IMR-90 (cell line): ENCODE measurements around the gene MTLN. TPM values are rescaled to one million over a fixed set of nuclear protein-coding genes. Genes with fewer than 3 reads are reported as not detected.
"Not testable (repeated sequence)": the region's sequence is repeated elsewhere in the genome, so short reads cannot be mapped to it uniquely, and the experiment has no call there.

Source experiments
- ATAC-seq: fragments of 200-7000 bp; cut with Tn5 transposase; 2 replicates; pipeline ENCODE4 v1.9.1; 2020; ENCODE audit warnings: low read depth, mild to moderate bottlenecking, moderate library complexity
- BruUV-seq: library from RNA; stranded (reverse); fragments of 400-500 nt; replicated peaks from 2 replicates; lab custom pipeline; 2021; lab: Mats Ljungman, UMichigan
- CTCF ChIA-PET: fragments of 300-600 bp; formaldehyde crosslinking; extraction: SDS; loops from one replicate; lab custom pipeline; 2021; ENCODE audit warnings: antibody characterized with exemption; lab: Yijun Ruan, JAX
- POLR2A ChIA-PET: fragments of 300-600 bp; sonication (Branson Sonifier 250); formaldehyde crosslinking; loops from one replicate; lab custom pipeline; 2022; ENCODE audit warnings: antibody characterized with exemption; ENCODE audit not compliant: unreplicated experiment; lab: Charles Lee
- DNase-seq: peaks from one replicate; pipeline ENCODE4 v3.0.0; 2013
- H2AFZ ChIP-seq: replicated peaks from 2 replicates; pipeline ENCODE3; 2013; ENCODE audit warnings: low read length, mild to moderate bottlenecking; ENCODE audit not compliant: poor library complexity
- H2AK5ac ChIP-seq: 2 replicates; pipeline ENCODE4 v1.6.1; 2013; ENCODE audit warnings: low read depth, low read length, inconsistent platforms
- H2AK9ac ChIP-seq: replicated peaks from 2 replicates; pipeline ENCODE3; 2013; ENCODE audit warnings: mild to moderate bottlenecking, low read depth, low read length, moderate library complexity; ENCODE audit not compliant: poor library complexity
- H2BK120ac ChIP-seq: 2 replicates; pipeline ENCODE4 v1.6.1; 2013; ENCODE audit warnings: low read depth, low read length, inconsistent platforms
- H2BK15ac ChIP-seq: 3 replicates; pipeline ENCODE4 v1.6.1; 2013; ENCODE audit warnings: low read depth, low read length, inconsistent platforms
- H2BK20ac ChIP-seq: 2 replicates; pipeline ENCODE4 v1.6.1; 2013; ENCODE audit warnings: low read depth, mild to moderate bottlenecking, inconsistent platforms, low read length, moderate library complexity
- H2BK5ac ChIP-seq: 2 replicates; pipeline ENCODE4 v1.6.1; 2013; ENCODE audit warnings: mild to moderate bottlenecking, low read depth, low read length, inconsistent platforms; ENCODE audit not compliant: poor library complexity, severe bottlenecking
- H3K14ac ChIP-seq: replicated peaks from 2 replicates; pipeline ENCODE4 v1.6.1; 2013; ENCODE audit warnings: low read depth, low read length, inconsistent platforms
- H3K18ac ChIP-seq: 2 replicates; pipeline ENCODE4 v1.6.1; 2013; ENCODE audit warnings: low read depth, low read length, control low read depth
- H3K23ac ChIP-seq: 2 replicates; pipeline ENCODE4 v1.6.1; 2013; ENCODE audit warnings: low read depth, low read length, inconsistent platforms
- H3K27ac ChIP-seq: 2 replicates; pipeline ENCODE4 v1.5.1; 2013; ENCODE audit warnings: mild to moderate bottlenecking, control low read depth, low read length; ENCODE audit not compliant: insufficient read depth
- H3K27me3 ChIP-seq: 2 replicates; pipeline ENCODE4 v1.6.1; 2013; ENCODE audit warnings: low read length; ENCODE audit not compliant: control insufficient read depth, insufficient read depth
- H3K36me3 ChIP-seq: 2 replicates; pipeline ENCODE4 v1.6.1; 2013; ENCODE audit warnings: low read length, mixed read lengths; ENCODE audit not compliant: control insufficient read depth, insufficient read depth
- H3K4ac ChIP-seq: 2 replicates; pipeline ENCODE4 v1.6.1; 2013; ENCODE audit warnings: low read depth, low read length, inconsistent platforms
- H3K4me1 ChIP-seq: 2 replicates; pipeline ENCODE4 v1.6.1; 2013; ENCODE audit warnings: low read length, mixed read lengths; ENCODE audit not compliant: control insufficient read depth, insufficient read depth
- H3K4me2 ChIP-seq: 2 replicates; pipeline ENCODE4 v1.6.1; 2013; ENCODE audit warnings: low read depth, mild to moderate bottlenecking, control low read depth, low read length, moderate library complexity
- H3K4me3 ChIP-seq: 2 replicates; pipeline ENCODE4 v1.5.1; 2013; ENCODE audit warnings: low read depth, mild to moderate bottlenecking, control low read depth, low read length, moderate library complexity; ENCODE audit not compliant: insufficient read depth
- H3K56ac ChIP-seq: 2 replicates; pipeline ENCODE4 v1.6.1; 2013; ENCODE audit warnings: low read length, inconsistent platforms; ENCODE audit not compliant: insufficient read depth; ENCODE audit errors: extremely low read depth
- H3K79me1 ChIP-seq, 2 experiments: 2 replicates each; pipeline ENCODE4 v1.6.1; 2013; ENCODE audit warnings: low read length in 2 of 2, inconsistent platforms in 1 of 2, low read depth in 1 of 2
- H3K9ac ChIP-seq: 2 replicates; pipeline ENCODE4 v1.6.1; 2013; ENCODE audit warnings: low read depth, low read length, control low read depth
- H3K9me1 ChIP-seq: 2 replicates; pipeline ENCODE4 v1.6.1; 2013; ENCODE audit warnings: low read length, inconsistent platforms; ENCODE audit not compliant: insufficient read depth
- H3K9me3 ChIP-seq: 2 replicates; pipeline ENCODE4 v1.6.1; 2013; ENCODE audit warnings: low read length; ENCODE audit not compliant: control insufficient read depth, insufficient read depth
- H4K20me1 ChIP-seq: 2 replicates; pipeline ENCODE4 v1.6.1; 2013; ENCODE audit warnings: low read length, inconsistent platforms; ENCODE audit not compliant: insufficient read depth
- H4K5ac ChIP-seq: 2 replicates; pipeline ENCODE4 v1.6.1; 2013; ENCODE audit warnings: mild to moderate bottlenecking, low read depth, low read length, control low read depth
- H4K8ac ChIP-seq, 2 experiments: 2 replicates each; pipeline ENCODE4 v1.6.1; 2013; ENCODE audit warnings: low read depth in 2 of 2, low read length in 2 of 2, control low read depth in 1 of 2, inconsistent platforms in 1 of 2
- H4K91ac ChIP-seq: 2 replicates; pipeline ENCODE4 v1.6.1; 2013; ENCODE audit warnings: low read depth, low read length, inconsistent platforms; ENCODE audit not compliant: insufficient read depth
- WGBS, 2 experiments: methylation state at CpG; one replicate each; pipeline versions ENCODE4 v1.1.5 to v1.1.7; 2013; ENCODE audit warnings: missing lambda C conversion rate in 2 of 2; ENCODE audit not compliant: insufficient read length in 1 of 2; ENCODE audit errors: extremely low coverage in 2 of 2; 5-methylcytosine and 5-hydroxymethylcytosine counted together
- dilution Hi-C: fragments of 300-500 bp; cut with HindIII; formaldehyde crosslinking; loops from one replicate; pipeline ENCODE4 v1.14.3; 2018; ENCODE audit warnings: low sequenced_read_pairs; ENCODE audit not compliant: unreplicated experiment
- in situ Hi-C: fragments of 300-500 bp; cut with MboI; formaldehyde crosslinking; loops from 3 replicates; pipeline ENCODE4 v1.14.3; 2019; ENCODE audit warnings: low sequenced_read_pairs, inconsistent platforms, mixed read lengths
- intact Hi-C: fragments of 100-400 bp; cut with micrococcal nuclease; formaldehyde crosslinking; loops from 2 replicates; pipeline ENCODE4 v1.10.0; 2022
- polyA plus RNA-seq, 3 experiments: library from polyadenylated mRNA; depleted of rRNA; stranded (reverse); fragments of >200 nt; gene quantifications; 2 replicates each; pipeline ENCODE4 v1.2.3, GENCODE V29; 2012; ENCODE audit warnings: low replicate concordance in 1 of 3
- total RNA-seq: library from RNA; depleted of rRNA; stranded (reverse); fragments of >200 nt; gene quantifications from 2 replicates; pipeline ENCODE4 v1.2.3, GENCODE V29; 2012

MTLN gene
- total and polyA plus RNA-seq, 2 of the 4 experiments (the other 2 are of a cell fraction): 13.5 to 14.5 TPM

- BruUV-seq, ATAC-seq: not testable (repeated sequence)
- no CpG with 5 or more reads among the region's 1 CpG for WGBS, 2 experiments
These were observed 17.5 kb upstream of the MTLN start for GRCh38 chr2:110229886-110230285.

DNA sequence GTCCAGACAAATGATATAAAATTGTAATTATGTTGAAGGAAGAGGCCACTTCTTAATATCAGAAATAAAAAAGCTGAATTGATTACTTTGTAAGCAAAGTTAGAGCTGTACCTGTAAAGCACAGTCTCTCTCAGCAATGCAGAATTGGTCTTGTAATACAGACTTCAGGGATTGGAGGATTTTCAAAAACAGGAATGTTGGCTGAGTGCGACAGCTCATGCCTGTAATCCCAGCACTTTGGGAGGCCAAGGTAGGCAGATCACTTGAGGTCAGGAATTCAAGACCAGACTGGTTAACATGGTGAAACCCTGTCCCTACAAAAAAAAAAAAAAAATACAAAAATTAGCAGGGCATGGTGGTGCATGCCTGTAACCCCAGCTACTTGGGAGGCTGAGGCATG, 10.3 kb upstream of the MTLN start:
- H3K18ac ChIP-seq, H3K9me1 ChIP-seq, H2AK9ac ChIP-seq, H3K79me1 ChIP-seq, ATAC-seq, H3K14ac ChIP-seq, H3K56ac ChIP-seq, H3K4me2 ChIP-seq, H2BK15ac ChIP-seq, in situ Hi-C loops, H2BK5ac ChIP-seq, H3K9ac ChIP-seq, H3K27ac ChIP-seq, H2AFZ ChIP-seq, intact Hi-C loops, H3K23ac ChIP-seq, H3K9me3 ChIP-seq, dilution Hi-C loops, H2AK5ac ChIP-seq, H4K20me1 ChIP-seq, H2BK120ac ChIP-seq, DNase-seq, H4K8ac ChIP-seq, H4K91ac ChIP-seq, H3K36me3 ChIP-seq, H3K4me1 ChIP-seq, H3K4ac ChIP-seq, POLR2A ChIA-PET, H3K4me3 ChIP-seq, H2BK20ac ChIP-seq, H4K5ac ChIP-seq, BruUV-seq: not testable (repeated sequence)
- WGBS, 2 experiments: no CpG with 5 or more reads among the region's 1 CpG
- CTCF ChIA-PET: interaction anchor here (0.6 kb wide), 1 partner anchor 11 kb away, joined by 3 read pairs; no protein-coding TSS in a partner anchor
- peaks cover 21% of the 10 kb centered on the region for H3K27me3 ChIP-seq

More at GRCh38 chr2:110229886-110230285, 17.5 kb upstream of the MTLN start:
- in situ Hi-C loops, H2BK5ac ChIP-seq, H2AK9ac ChIP-seq, H4K91ac ChIP-seq, H3K79me1 ChIP-seq, H3K9ac ChIP-seq, H2AK5ac ChIP-seq, H3K9me3 ChIP-seq, H2BK20ac ChIP-seq, H4K8ac ChIP-seq, H2BK15ac ChIP-seq, H3K4me2 ChIP-seq, H3K4me1 ChIP-seq, H4K20me1 ChIP-seq, H3K4me3 ChIP-seq, DNase-seq, H3K9me1 ChIP-seq, H3K36me3 ChIP-seq, intact Hi-C loops, H2AFZ ChIP-seq, H4K5ac ChIP-seq, H3K4ac ChIP-seq, H3K14ac ChIP-seq, H3K27me3 ChIP-seq, H3K18ac ChIP-seq, H3K23ac ChIP-seq, H2BK120ac ChIP-seq, H3K56ac ChIP-seq, CTCF ChIA-PET, dilution Hi-C loops, POLR2A ChIA-PET, H3K27ac ChIP-seq: not testable (repeated sequence)
